Measurements from ENCODE around the gene SSBP4. TPM values are rescaled to one million over a fixed set of nuclear protein-coding genes. Genes with fewer than 3 reads are reported as not detected.

Gene SSBP4
- total RNA-seq, 1 experiment from 2014 or later: 46.1 TPM

- no CpG with 5 or more reads among the region's 13 CpGs for WGBS (ENCODE audit: extremely low coverage, insufficient read length, low lambda C conversion rate)
- H3K27ac Mint-ChIP-seq: peak overlapping the region in 1 of 3 experiments; percentile 86; a peak in 1 of 7 replicates
- Histone ChIP-seq H3T11ph (ENCODE audit: low read length) (no peak overlapping the region), H3K14ac (ENCODE audit: insufficient read depth, low read length) (no peak overlapping the region), H3K9ac (ENCODE audit: extremely low read depth, insufficient read length, low read length) (no peak overlapping the region), H2AFZ (ENCODE audit: low read length) (no peak overlapping the region), H4K5ac (ENCODE audit: insufficient read length, low read depth, low read length) (no peak overlapping the region), H2AK5ac (ENCODE audit: insufficient read length, low read length) (no peak overlapping the region), H3K4me1 (ENCODE audit: insufficient read depth, low read length) (no peaks in the 10 kb centered on the region; the same call in 1 of the 2 replicates), H3K4me2 (ENCODE audit: insufficient read depth, insufficient read length, low read length) (no peak overlapping the region), H3K27ac (ENCODE audit: insufficient read length, low read depth, low read length) (no peak overlapping the region), H3K23me2 (ENCODE audit: insufficient read length, low read depth, low read length, poor library complexity, severe bottlenecking) (peaks cover 5% of the 10 kb centered on the region), H4K91ac (ENCODE audit: insufficient read length, low read depth, low read length) (no peak overlapping the region), H3K79me1 (ENCODE audit: insufficient read depth, low read depth, low read length, poor library complexity, severe bottlenecking) (no peaks in the 10 kb centered on the region), H2BK120ac (ENCODE audit: low read depth, low read length, poor library complexity, severe bottlenecking) (no peak overlapping the region), H3K56ac (ENCODE audit: insufficient read length, low read depth, low read length) (no peak overlapping the region), H3K9me3 (ENCODE audit: control insufficient read depth, low read depth, low read length) (no peaks in the 10 kb centered on the region), H3K23ac (ENCODE audit: insufficient read length, low read depth, low read length) (no peak overlapping the region), H2BK20ac (ENCODE audit: low read depth, low read length, poor library complexity, severe bottlenecking) (no peak overlapping the region), H2BK12ac (ENCODE audit: insufficient read length, low read depth, low read length) (no peak overlapping the region), H3K27me3 (ENCODE audit: insufficient read depth, low read length) (no peaks in the 10 kb centered on the region), H2BK5ac (ENCODE audit: insufficient read length, low read length) (no peak overlapping the region), H4K20me1 (ENCODE audit: control insufficient read depth, insufficient read depth, insufficient read length) (peaks cover under 1% of the 10 kb centered on the region), H3K18ac (ENCODE audit: insufficient read length, low read depth, low read length) (no peak overlapping the region), H3K79me2 (ENCODE audit: insufficient read depth, low read length) (no peaks in the 10 kb centered on the region), H4K8ac (replicated peaks; ENCODE audit: insufficient read length, low read depth, low read length) (no peak overlapping the region), H3K4ac (ENCODE audit: low read depth, low read length) (no peak overlapping the region), H2BK15ac (ENCODE audit: low read depth, low read length) (no peak overlapping the region)
- DNase-seq: no peak
- peaks cover 24 to 29% of the 10 kb centered on the region in 2 experiments for H3K4me1 Mint-ChIP-seq
- H3K4me3 Mint-ChIP-seq: peak overlapping the region; percentile 52 to 74
- H3K27me3 Mint-ChIP-seq (ENCODE audit: low read depth): peaks cover 3% of the 10 kb centered on the region; the same call in 1 of the 2 replicates
- no peaks in the 10 kb centered on the region for H3K9me3 Mint-ChIP-seq
- H3K36me3 Mint-ChIP-seq (ENCODE audit: insufficient read depth in 1 of 3, low read depth in 3 of 3): peaks cover 0 to 5% (median 5%) of the 10 kb centered on the region in 3 experiments; a peak in 4 of 7 replicates
- TF ChIP-seq CTCF (conservative IDR thresholded peaks at IDR 0.05): no peak
Measured at GRCh38 chr19:18429717-18430416, 10.7 kb downstream of the SSBP4 start.

Data from H9 (cell line).